Memory B cell (primary cell): ENCODE data around the gene ATF5.
"Not testable (repeated sequence)": the region's sequence is repeated elsewhere in the genome, so short reads cannot be mapped to it uniquely, and the experiment has no call there.

Source experiments
- ATAC-seq: fragments of 150-1000 bp; cut with Tn5 transposase; 2 replicates; pipeline ENCODE4 v1.10.0; 2021; ENCODE audit warnings: low read depth, mild to moderate bottlenecking, moderate library complexity
- DNase-seq, 2 donors: peaks; one replicate each; pipeline ENCODE4 v3.0.0; 2022; ENCODE audit warnings: low spot score in 2 of 2
- H3K27ac Mint-ChIP-seq: one replicate; pipeline ENCODE4 v1.8.0; 2022; ENCODE audit warnings: mild to moderate bottlenecking, moderate library complexity, mixed read lengths
- H3K27me3 Mint-ChIP-seq: one replicate; pipeline ENCODE4 v1.8.0; 2022; ENCODE audit warnings: mixed read lengths
- H3K36me3 Mint-ChIP-seq: one replicate; pipeline ENCODE4 v1.8.0; 2022; ENCODE audit warnings: mild to moderate bottlenecking, mixed read lengths
- H3K4me1 Mint-ChIP-seq: one replicate; pipeline ENCODE4 v1.8.0; 2022; ENCODE audit warnings: mixed read lengths
- H3K4me3 Mint-ChIP-seq: one replicate; pipeline ENCODE4 v1.8.0; 2022; ENCODE audit warnings: mild to moderate bottlenecking, moderate library complexity, mixed read lengths
- H3K9me3 Mint-ChIP-seq: one replicate; pipeline ENCODE4 v1.8.0; 2022; ENCODE audit warnings: mixed read lengths

ATF5 gene

DNA sequence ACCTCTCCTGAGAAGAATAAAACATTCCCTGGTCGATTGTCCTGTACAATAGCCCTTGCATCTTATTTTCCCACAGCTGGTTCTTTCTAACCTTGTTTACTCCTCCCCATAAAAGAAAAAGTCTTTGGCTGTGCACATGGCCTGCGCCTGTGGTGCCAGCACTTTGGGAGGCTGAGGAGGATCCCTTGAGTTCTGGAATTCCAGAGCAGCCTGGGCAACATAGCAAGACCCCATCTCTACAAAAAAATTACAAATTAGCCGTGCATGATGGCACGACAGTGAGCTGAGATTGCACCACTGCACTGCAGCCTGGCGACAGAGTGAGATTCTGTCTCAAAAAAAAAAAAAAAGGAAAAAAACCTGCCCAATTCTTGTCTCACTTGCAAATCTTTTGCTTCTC is 7.5 kb downstream of the ATF5 start:
- Mint-ChIP-seq H3K27me3 (peaks cover 5% of the 10 kb centered on the region), H3K4me3 (no peak overlapping the region), H3K27ac (no peak overlapping the region), H3K9me3 (peaks cover 1% of the 10 kb centered on the region), H3K36me3 (peaks cover 10% of the 10 kb centered on the region), H3K4me1 (peaks cover 5% of the 10 kb centered on the region)
- DNase-seq (no peak), ATAC-seq (no peak)

DNA sequence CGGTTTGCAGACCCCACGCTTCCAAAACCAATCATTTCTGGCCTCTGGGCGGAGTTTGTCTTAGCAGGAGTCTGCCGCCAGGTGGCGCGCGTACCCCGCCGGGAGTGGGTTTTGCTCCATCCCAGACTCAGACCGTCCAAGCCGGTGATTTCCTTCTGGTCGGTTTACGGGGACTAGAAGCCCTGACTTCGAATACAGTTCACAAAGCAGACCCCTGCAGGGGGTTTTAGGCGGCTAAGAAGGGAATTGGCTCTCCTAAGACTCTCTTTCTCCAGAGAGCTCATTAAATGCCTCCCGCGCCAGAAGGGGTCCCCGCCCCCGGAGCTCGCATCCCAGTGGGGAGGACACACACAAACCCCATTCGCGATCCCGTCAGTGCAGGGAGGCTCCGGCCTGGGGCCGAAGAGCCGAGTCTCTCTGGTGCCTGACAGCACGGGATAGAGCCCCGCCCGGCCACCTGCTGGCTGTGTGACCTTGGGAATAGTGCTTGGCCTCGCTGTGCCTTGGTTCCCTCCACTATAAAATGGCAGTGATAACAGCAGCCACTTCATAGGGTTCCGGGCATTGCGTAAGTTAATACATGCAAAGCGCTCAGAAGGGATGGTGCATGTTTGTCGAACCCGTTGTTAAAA is 8.9 kb downstream of the ATF5 start:
- Mint-ChIP-seq H3K27me3 (peaks cover 5% of the 10 kb centered on the region), H3K36me3 (peaks cover 4% of the 10 kb centered on the region), H3K4me3 (no peak overlapping the region), H3K9me3 (peaks cover 1% of the 10 kb centered on the region), H3K4me1 (peaks cover 2% of the 10 kb centered on the region), H3K27ac (no peak overlapping the region)
- ATAC-seq (peak; percentile 87), DNase-seq (peak; percentile 79 to 86)

- Mint-ChIP-seq H3K4me3 (no peak overlapping the region), H3K9me3 (no peaks in the 10 kb centered on the region), H3K27me3 (peaks cover 6% of the 10 kb centered on the region)
Observed at GRCh38 chr19:49938662-49939061, 9.7 kb downstream of the ATF5 start.

GRCh38 chr19:49939721-49940481 is 10.9 kb downstream of the ATF5 start:
- Mint-ChIP-seq H3K27ac (no peak overlapping the region), H3K4me3 (no peak overlapping the region), H3K36me3 (no peaks in the 10 kb centered on the region), H3K9me3 (peaks cover 3% of the 10 kb centered on the region), H3K4me1 (peaks cover 3% of the 10 kb centered on the region), H3K27me3 (peaks cover 9% of the 10 kb centered on the region)
- ATAC-seq (no peak), DNase-seq (no peak)

More at GRCh38 chr19:49938662-49939061, 9.7 kb downstream of the ATF5 start:
- Mint-ChIP-seq H3K4me1 (no peaks in the 10 kb centered on the region), H3K27ac (no peak overlapping the region), H3K36me3 (no peaks in the 10 kb centered on the region)
- no peak for DNase-seq
- ATAC-seq: no peak

GRCh38 chr19:49940482-49940791 is 11.4 kb downstream of the ATF5 start:
- Mint-ChIP-seq H3K27me3 (peaks cover 9% of the 10 kb centered on the region), H3K4me1 (peaks cover 7% of the 10 kb centered on the region), H3K4me3 (no peak overlapping the region), H3K9me3 (peaks cover 4% of the 10 kb centered on the region), H3K36me3 (no peaks in the 10 kb centered on the region), H3K27ac (no peak overlapping the region)
- ATAC-seq (no peak), DNase-seq (no peak)

GRCh38 chr19:49944567-49944966 is 15.6 kb downstream of the ATF5 start:
- H3K27me3 Mint-ChIP-seq: peaks cover 11% of the 10 kb centered on the region
- H3K4me3 Mint-ChIP-seq, DNase-seq, H3K4me1 Mint-ChIP-seq, H3K36me3 Mint-ChIP-seq, H3K27ac Mint-ChIP-seq, H3K9me3 Mint-ChIP-seq: not testable (repeated sequence)
- peak; percentile 73 for ATAC-seq

GRCh38 chr19:49946415-49946814 is 17.4 kb downstream of the ATF5 start:
- peaks cover 4% of the 10 kb centered on the region for H3K9me3 Mint-ChIP-seq
- H3K4me3 Mint-ChIP-seq: no peak overlapping the region
- H3K27ac Mint-ChIP-seq: no peak overlapping the region
- no peak for ATAC-seq
- peaks cover 11% of the 10 kb centered on the region for H3K27me3 Mint-ChIP-seq
- no peak for DNase-seq
- H3K36me3 Mint-ChIP-seq: no peaks in the 10 kb centered on the region
- H3K4me1 Mint-ChIP-seq: peaks cover 12% of the 10 kb centered on the region

GRCh38 chr19:49949742-49950589 is 21.0 kb downstream of the ATF5 start:
- no peak for DNase-seq
- Mint-ChIP-seq H3K36me3 (no peaks in the 10 kb centered on the region), H3K4me1 (peaks cover 19% of the 10 kb centered on the region), H3K27ac (no peak overlapping the region), H3K9me3 (peaks cover 2% of the 10 kb centered on the region), H3K4me3 (no peak overlapping the region), H3K27me3 (peaks cover 12% of the 10 kb centered on the region)
- ATAC-seq: no peak

GRCh38 chr19:49950590-49950948 is 21.6 kb downstream of the ATF5 start:
- Mint-ChIP-seq H3K4me1 (peaks cover 15% of the 10 kb centered on the region), H3K36me3 (no peaks in the 10 kb centered on the region), H3K4me3 (no peak overlapping the region), H3K27me3 (peaks cover 15% of the 10 kb centered on the region), H3K27ac (no peak overlapping the region), H3K9me3 (no peaks in the 10 kb centered on the region)
- DNase-seq (no peak), ATAC-seq (no peak)

- Mint-ChIP-seq H3K27ac (no peak overlapping the region), H3K4me3 (no peak overlapping the region), H3K9me3 (no peaks in the 10 kb centered on the region), H3K36me3 (no peaks in the 10 kb centered on the region), H3K4me1 (peaks cover 15% of the 10 kb centered on the region), H3K27me3 (peaks cover 15% of the 10 kb centered on the region)
- ATAC-seq (no peak), DNase-seq (no peak)
Observed at GRCh38 chr19:49950956-49951526, 22.0 kb downstream of the ATF5 start.

GRCh38 chr19:49951806-49952478 is 22.9 kb downstream of the ATF5 start:
- ATAC-seq: no peak
- H3K4me1 Mint-ChIP-seq: peaks cover 15% of the 10 kb centered on the region

DNA sequence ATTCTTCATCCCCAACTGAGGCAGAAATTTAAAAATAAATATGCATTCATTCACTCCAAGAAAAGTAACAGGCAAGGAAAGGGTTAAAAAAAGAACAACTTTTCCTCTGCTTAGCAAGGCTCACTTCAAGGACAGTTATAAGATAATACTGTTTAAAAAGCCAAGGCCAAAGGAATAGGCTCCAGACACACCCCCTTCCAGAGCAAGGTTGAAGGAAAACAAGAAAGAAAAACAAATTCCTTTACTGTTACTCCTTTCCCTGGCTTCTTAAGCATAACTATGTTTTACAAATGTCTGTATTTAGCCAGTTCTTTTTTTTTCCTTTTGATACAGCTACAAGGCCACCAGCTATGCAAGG is 23.5 kb downstream of the ATF5 start:
- Mint-ChIP-seq H3K9me3 (no peaks in the 10 kb centered on the region), H3K4me1 (peaks cover 15% of the 10 kb centered on the region), H3K36me3 (no peaks in the 10 kb centered on the region), H3K27me3 (peaks cover 13% of the 10 kb centered on the region), H3K4me3 (no peak overlapping the region), H3K27ac (no peak overlapping the region)
- ATAC-seq (no peak), DNase-seq (no peak)

More at GRCh38 chr19:49951806-49952478, 22.9 kb downstream of the ATF5 start:
- no peak for DNase-seq
- Mint-ChIP-seq H3K9me3 (no peaks in the 10 kb centered on the region), H3K27ac (no peak overlapping the region), H3K36me3 (no peaks in the 10 kb centered on the region), H3K4me3 (no peak overlapping the region), H3K27me3 (peaks cover 13% of the 10 kb centered on the region)

GRCh38 chr19:49952906-49953305 is 23.9 kb downstream of the ATF5 start:
- Mint-ChIP-seq H3K27me3 (peaks cover 14% of the 10 kb centered on the region), H3K4me3 (no peak overlapping the region), H3K27ac (no peak overlapping the region), H3K36me3 (no peaks in the 10 kb centered on the region), H3K4me1 (peaks cover 15% of the 10 kb centered on the region), H3K9me3 (no peaks in the 10 kb centered on the region)
- no peak for DNase-seq
- ATAC-seq: no peak

DNA sequence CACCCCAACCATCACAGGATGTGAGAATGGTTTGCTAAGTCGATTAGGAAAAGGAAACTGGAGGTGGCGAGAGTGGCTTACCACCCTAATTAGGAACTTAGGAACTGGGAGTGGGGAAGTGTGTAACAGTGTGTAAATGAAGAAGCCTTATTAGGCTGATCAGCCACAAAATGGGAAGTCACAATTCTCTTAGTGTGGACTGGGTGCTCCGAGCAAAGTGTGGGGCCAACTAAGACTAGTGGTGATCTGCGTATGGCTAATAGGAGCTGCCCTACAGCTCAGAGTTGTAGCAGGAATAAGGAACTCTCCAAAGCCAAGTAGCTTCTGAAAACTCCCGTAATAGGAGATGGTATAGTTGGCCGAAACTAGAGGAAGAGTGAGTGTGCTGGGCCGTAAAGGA is 24.4 kb downstream of the ATF5 start:
- Mint-ChIP-seq H3K27me3 (peaks cover 15% of the 10 kb centered on the region), H3K27ac (no peak overlapping the region), H3K4me1 (peaks cover 15% of the 10 kb centered on the region), H3K36me3 (no peaks in the 10 kb centered on the region), H3K9me3 (no peaks in the 10 kb centered on the region), H3K4me3 (no peak overlapping the region)
- ATAC-seq (no peak), DNase-seq (no peak)
